ENCODE data around the gene RNF125.
A peak's percentile ranks its signal among the peaks of the same experiment; 100 is the strongest.
"Not testable (repeated sequence)": the region's sequence is repeated elsewhere in the genome, so short reads cannot be mapped to it uniquely, and the experiment has no call there.

RNF125 gene

GRCh38 chr18:32010124-32010721, 8.4 kb upstream of the RNF125 start:
- no peak overlapping the region for H3K27ac ChIP-seq
- no peak for DNase-seq (ENCODE audit: low spot score)
- no peak for TF ChIP-seq CTCF (IDR thresholded peaks at IDR 0.05)
- no peak overlapping the region for H3K4me3 ChIP-seq

GRCh38 chr18:32011193-32011592, 7.4 kb upstream of the RNF125 start:
- no peak overlapping the region for H3K27ac ChIP-seq
- H3K4me3 ChIP-seq: no peak overlapping the region
- DNase-seq (ENCODE audit: low spot score): no peak
- TF ChIP-seq CTCF (IDR thresholded peaks at IDR 0.05): no peak

- Histone ChIP-seq H3K4me3 (peak overlapping the region; percentile 86), H3K27ac (peak overlapping the region in 1 of 2 donors; percentile 77)
- DNase-seq (ENCODE audit: low spot score): peak; percentile 73
- no peak for TF ChIP-seq CTCF (IDR thresholded peaks at IDR 0.05)
Observed at GRCh38 chr18:32019251-32019948, 775 bp downstream of the RNF125 start.

GRCh38 chr18:32019949-32020625, 1.5 kb downstream of the RNF125 start:
- H3K4me3 ChIP-seq: peak overlapping the region; percentile 86
- not testable (repeated sequence) for H3K27ac ChIP-seq; DNase-seq (ENCODE audit: low spot score)

- no peak for DNase-seq (ENCODE audit: low spot score)
- Histone ChIP-seq H3K4me3 (no peak overlapping the region), H3K27ac (no peak overlapping the region)
- TF ChIP-seq CTCF (IDR thresholded peaks at IDR 0.05): no peak
Observed at GRCh38 chr18:32021756-32022564, 3.3 kb downstream of the RNF125 start.

- Histone ChIP-seq H3K27ac (no peak overlapping the region), H3K4me3 (no peak overlapping the region)
- TF ChIP-seq CTCF (IDR thresholded peaks at IDR 0.05): no peak
- DNase-seq (ENCODE audit: low spot score): no peak
Observed at GRCh38 chr18:32025744-32026143, 7.1 kb downstream of the RNF125 start.

GRCh38 chr18:32026491-32027086, 8.0 kb downstream of the RNF125 start:
- no peak overlapping the region for H3K27ac ChIP-seq
- no peak overlapping the region for H3K4me3 ChIP-seq
- DNase-seq (ENCODE audit: low spot score): no peak
- TF ChIP-seq CTCF (IDR thresholded peaks at IDR 0.05): no peak
